ENCODE results near the gene LRRC27. TPM values are rescaled to one million over a fixed set of nuclear protein-coding genes. Genes with fewer than 3 reads are reported as not detected.

The LRRC27 gene
- total and polyA plus RNA-seq, 2 of the 4 experiments (the other 2 are of a cell fraction) = 3.8 to 5.3 TPM

DNA sequence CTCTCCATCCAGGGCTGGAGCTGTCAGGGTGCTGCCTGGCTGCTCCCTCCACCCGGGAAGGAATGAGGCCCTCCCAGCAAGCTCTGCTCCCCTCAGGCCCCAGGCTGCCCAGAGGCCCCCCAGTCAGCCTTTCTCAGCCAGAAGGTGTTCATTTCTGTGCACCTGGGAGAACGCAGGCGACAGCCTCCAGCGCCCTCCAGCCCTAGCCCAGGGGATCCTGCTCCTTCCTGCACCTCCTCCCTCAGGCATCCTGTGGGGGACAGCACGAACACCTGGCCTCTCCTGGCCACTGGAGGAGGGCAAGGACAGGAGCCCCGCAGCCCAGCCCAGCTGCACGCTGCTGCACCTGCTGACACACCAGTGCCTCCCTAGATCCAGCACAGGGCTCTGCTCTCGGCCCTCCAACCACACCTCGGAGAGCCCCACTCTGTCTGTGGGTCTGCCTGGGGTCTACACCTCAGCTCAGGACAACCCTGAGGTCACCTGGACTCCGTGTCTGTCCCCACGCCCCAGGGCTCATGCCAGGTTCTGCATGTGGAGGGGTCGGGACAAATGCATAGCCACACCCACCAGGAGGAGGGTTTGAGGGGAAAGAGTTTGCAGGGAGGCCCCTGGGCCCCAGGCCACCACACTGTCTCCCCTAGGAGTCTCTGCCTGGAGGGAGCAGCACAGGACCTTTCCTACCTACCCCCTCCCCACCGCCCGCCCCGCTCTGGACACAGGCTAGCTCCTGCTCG is 57.6 kb downstream of the LRRC27 start:
- Histone ChIP-seq H3K9me3 (ENCODE audit: control insufficient read depth, insufficient read depth, low read length) (no peaks in the 10 kb centered on the region), H3K23ac (ENCODE audit: low read depth, low read length) (no peak overlapping the region), H2AK9ac (replicated peaks; ENCODE audit: low read depth, low read length, poor library complexity) (no peak overlapping the region), H4K20me1 (ENCODE audit: insufficient read depth, low read length) (no peaks in the 10 kb centered on the region), H3K36me3 (ENCODE audit: control insufficient read depth, insufficient read depth, low read length) (no peaks in the 10 kb centered on the region), H2AFZ (replicated peaks; ENCODE audit: low read length, poor library complexity) (no peak overlapping the region), H2BK20ac (ENCODE audit: low read depth, low read length) (no peak overlapping the region), H4K8ac (ENCODE audit: low read depth in 2 of 2, low read length in 2 of 2) (no peak overlapping the region), H4K91ac (ENCODE audit: insufficient read depth, low read depth, low read length) (no peak overlapping the region), H3K4me3 (ENCODE audit: insufficient read depth, low read depth, low read length) (no peak overlapping the region), H3K56ac (ENCODE audit: extremely low read depth, insufficient read depth, low read length) (no peak overlapping the region), H3K18ac (ENCODE audit: low read depth, low read length) (no peak overlapping the region; the same call in 1 of the 2 replicates), H3K27me3 (ENCODE audit: control insufficient read depth, insufficient read depth, low read length) (peaks cover 3% of the 10 kb centered on the region; the same call in 1 of the 2 replicates), H3K4me2 (ENCODE audit: low read depth, low read length) (no peak overlapping the region), H4K5ac (ENCODE audit: low read depth, low read length) (no peak overlapping the region), H3K14ac (replicated peaks; ENCODE audit: low read depth, low read length) (no peak overlapping the region), H3K9me1 (ENCODE audit: insufficient read depth, low read length) (peaks cover 11% of the 10 kb centered on the region; the same call in 1 of the 2 replicates), H2BK5ac (ENCODE audit: low read depth, low read length, poor library complexity, severe bottlenecking) (no peak overlapping the region), H3K79me1 (ENCODE audit: low read depth in 1 of 2, low read length in 2 of 2) (no peaks in the 10 kb centered on the region), H3K4me1 (ENCODE audit: control insufficient read depth, insufficient read depth, low read length) (peaks cover 10% of the 10 kb centered on the region), H2BK15ac (ENCODE audit: low read depth, low read length) (no peak overlapping the region), H3K9ac (ENCODE audit: low read depth, low read length) (no peak overlapping the region), H3K4ac (ENCODE audit: low read depth, low read length) (no peak overlapping the region), H2BK120ac (ENCODE audit: low read depth, low read length) (no peak overlapping the region), H3K27ac (ENCODE audit: insufficient read depth, low read length) (no peak overlapping the region), H2AK5ac (ENCODE audit: low read depth, low read length) (no peak overlapping the region)
- 69% methylated on average over 3 of the region's 16 CpGs; no CpG with 5 or more reads in 1 of the 2 experiments for WGBS, 2 experiments (ENCODE audit: extremely low coverage in 2 of 2, insufficient read length in 1 of 2)
- ChIA-PET POLR2A (ENCODE audit: unreplicated experiment) (no interaction called here), CTCF (no interaction called here)
- DNase-seq (no peak), ATAC-seq (ENCODE audit: low read depth) (no peak)
- no TSS peak for BruUV-seq (replicated peaks)
- dilution Hi-C loops (cut with HindIII; ENCODE audit: low sequenced_read_pairs, unreplicated experiment) (no loop called here), in situ Hi-C loops (cut with MboI; ENCODE audit: low sequenced_read_pairs) (loop anchor here (5.0 to 10.0 kb wide), 2 partner anchors 63 to 245 kb away; no protein-coding TSS in a partner anchor), intact Hi-C loops (cut with micrococcal nuclease) (loop anchor here (5.0 kb wide), 1 partner anchor 248 kb away; no protein-coding TSS in a partner anchor)
- TF ChIP-seq MXI1 (IDR thresholded peaks at IDR 0.05; ENCODE audit: borderline replicate concordance, low read depth, low read length) = no peak
- no peak for TF ChIP-seq SMC3 (IDR thresholded peaks at IDR 0.05; ENCODE audit: low read depth, low read length)
- TF ChIP-seq, protein P1, sequence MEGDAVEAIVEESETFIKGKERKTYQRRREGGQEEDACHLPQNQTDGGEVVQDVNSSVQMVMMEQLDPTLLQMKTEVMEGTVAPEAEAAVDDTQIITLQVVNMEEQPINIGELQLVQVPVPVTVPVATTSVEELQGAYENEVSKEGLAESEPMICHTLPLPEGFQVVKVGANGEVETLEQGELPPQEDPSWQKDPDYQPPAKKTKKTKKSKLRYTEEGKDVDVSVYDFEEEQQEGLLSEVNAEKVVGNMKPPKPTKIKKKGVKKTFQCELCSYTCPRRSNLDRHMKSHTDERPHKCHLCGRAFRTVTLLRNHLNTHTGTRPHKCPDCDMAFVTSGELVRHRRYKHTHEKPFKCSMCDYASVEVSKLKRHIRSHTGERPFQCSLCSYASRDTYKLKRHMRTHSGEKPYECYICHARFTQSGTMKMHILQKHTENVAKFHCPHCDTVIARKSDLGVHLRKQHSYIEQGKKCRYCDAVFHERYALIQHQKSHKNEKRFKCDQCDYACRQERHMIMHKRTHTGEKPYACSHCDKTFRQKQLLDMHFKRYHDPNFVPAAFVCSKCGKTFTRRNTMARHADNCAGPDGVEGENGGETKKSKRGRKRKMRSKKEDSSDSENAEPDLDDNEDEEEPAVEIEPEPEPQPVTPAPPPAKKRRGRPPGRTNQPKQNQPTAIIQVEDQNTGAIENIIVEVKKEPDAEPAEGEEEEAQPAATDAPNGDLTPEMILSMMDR (conservative IDR thresholded peaks at IDR 0.05; ENCODE audit: low read depth, low read length) = no peak
- TF ChIP-seq CEBPB (IDR thresholded peaks at IDR 0.05; ENCODE audit: low read depth, low read length) = no peak
- TF ChIP-seq CHD1 (IDR thresholded peaks at IDR 0.05; ENCODE audit: low read depth, low read length) = no peak
- no peak for TF ChIP-seq NFE2L2 (IDR thresholded peaks at IDR 0.05; ENCODE audit: low read depth, low read length)
- no peak for TF ChIP-seq RFX5 (IDR thresholded peaks at IDR 0.05; ENCODE audit: low read depth, low read length)
